H1 (cell line): ENCODE measurements around the gene ZNF425.

Source experiments
- BACH1 ChIP-seq: IDR thresholded peaks from 2 replicates; pipeline ENCODE4 v1.6.1; 2012; ENCODE audit warnings: low read length, improper control_type of control experiment
- CTCF ChIP-seq, 3 experiments: IDR thresholded peaks; 1 replicate in 2 of 3; 2 replicates in 1 of 3; pipeline versions ENCODE4 v1.5.1 to v1.6.1; 2011; ENCODE audit warnings: low read length in 3 of 3, mild to moderate bottlenecking in 3 of 3, inconsistent platforms in 2 of 3, low read depth in 1 of 3, moderate library complexity in 1 of 3; ENCODE audit not compliant: insufficient read depth in 1 of 3; ENCODE audit errors: control extremely low read depth in 1 of 3
- E2F6 ChIP-seq: IDR thresholded peaks from 2 replicates; pipeline ENCODE4 v1.6.1; 2012; ENCODE audit warnings: inconsistent platforms
- KDM5A ChIP-seq: fragments of 200-600 bp; IDR thresholded peaks from 2 replicates; pipeline ENCODE4 v1.7.1; 2012; ENCODE audit warnings: mild to moderate bottlenecking, low read length, inconsistent platforms, mixed read lengths
- MAFK ChIP-seq: IDR thresholded peaks from 2 replicates; pipeline ENCODE4 v1.6.1; 2012; ENCODE audit warnings: low read depth, mild to moderate bottlenecking, improper control_type of control experiment, low read length
- POLR2A ChIP-seq, 2 experiments: IDR thresholded peaks; 1 replicate in 1 of 2; 2 replicates in 1 of 2; pipeline ENCODE4 v1.6.1; 2011; ENCODE audit warnings: low read depth in 2 of 2, low read length in 2 of 2, mild to moderate bottlenecking in 2 of 2; ENCODE audit errors: control extremely low read depth in 1 of 2
- POLR2AphosphoS5 ChIP-seq: IDR thresholded peaks from 2 replicates; pipeline ENCODE4 v1.6.1; 2011; ENCODE audit warnings: low read depth, low read length
- RBBP5 ChIP-seq: IDR thresholded peaks from 2 replicates; pipeline ENCODE4 v1.7.1; 2012; ENCODE audit warnings: low read depth, mild to moderate bottlenecking, inconsistent platforms, low read length, moderate library complexity, borderline replicate concordance
- SP1 ChIP-seq: IDR thresholded peaks from 2 replicates; pipeline ENCODE4 v1.6.1; 2011; ENCODE audit warnings: low read depth, low read length
- YY1 ChIP-seq: IDR thresholded peaks from 2 replicates; pipeline ENCODE4 v1.6.1; 2011; ENCODE audit warnings: low read depth, mild to moderate bottlenecking, low read length
- ZNF274 ChIP-seq: IDR thresholded peaks from 2 replicates; pipeline ENCODE4 v1.7.0; 2012; ENCODE audit warnings: low read length, borderline replicate concordance; ENCODE audit errors: extremely low read depth

DNA sequence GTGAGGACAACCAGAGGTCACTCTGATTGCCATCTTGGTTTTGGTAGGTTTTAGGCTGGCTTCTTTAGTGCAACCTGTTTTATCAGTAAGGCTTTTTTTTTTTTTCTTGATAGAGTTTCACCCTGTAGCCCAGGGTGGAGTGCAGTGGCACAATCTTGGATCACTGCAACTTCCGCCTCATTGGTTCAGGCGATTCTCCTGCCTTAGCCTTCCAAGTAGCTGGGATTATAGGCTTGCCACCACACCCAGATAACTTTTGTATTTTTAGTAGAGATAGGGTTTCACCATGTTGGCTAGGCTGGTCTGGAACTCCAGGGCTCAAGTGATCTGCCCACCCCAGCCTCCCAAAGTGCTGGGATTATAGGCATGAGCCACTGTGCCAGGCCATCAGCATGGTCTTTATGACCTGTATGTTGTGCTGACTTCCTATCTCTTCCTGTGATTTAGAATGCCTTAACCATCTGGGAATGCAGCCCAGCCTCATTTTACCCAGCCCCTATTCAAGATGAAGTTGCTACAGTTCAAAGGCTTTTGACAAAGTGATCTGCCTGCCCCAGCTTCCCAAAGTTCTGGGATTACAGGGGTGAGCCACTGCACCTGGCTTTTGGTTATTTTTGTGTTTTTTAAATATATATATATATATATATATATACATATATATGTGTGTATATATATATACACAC, 7.0 kb upstream of the ZNF425 start:
- no peak for TF ChIP-seq E2F6
- no peak for TF ChIP-seq BACH1
- no peak for TF ChIP-seq CTCF (IDR thresholded peaks at IDR 0.05; ENCODE audit: control extremely low read depth in 1 of 3, insufficient read depth in 1 of 3, low read depth in 1 of 3, low read length in 3 of 3)
- TF ChIP-seq KDM5A: no peak
- TF ChIP-seq POLR2A (IDR thresholded peaks at IDR 0.05; ENCODE audit: control extremely low read depth in 1 of 2, low read depth in 2 of 2, low read length in 2 of 2): no peak
- no peak for TF ChIP-seq YY1
- no peak for TF ChIP-seq ZNF274
- no peak for TF ChIP-seq RBBP5
- TF ChIP-seq SP1: no peak
- TF ChIP-seq MAFK: no peak
- TF ChIP-seq POLR2AphosphoS5: no peak
